ENCODE data around the gene OR2F1. TPM values are rescaled to one million over a fixed set of nuclear protein-coding genes. Genes with fewer than 3 reads are reported as not detected.

Gene OR2F1
- total RNA-seq, 4 donors from 2014 or later: not detected

- no peak for DNase-seq
- H3K27ac ChIP-seq: no peak overlapping the region
- intact Hi-C loops (cut with DNase I; ENCODE audit: low total_unique reads): no loop called here
- no peaks in the 10 kb centered on the region for H3K27me3 ChIP-seq
- no peaks in the 10 kb centered on the region for H3K9me3 ChIP-seq
- H3K36me3 ChIP-seq: no peaks in the 10 kb centered on the region
- no peak overlapping the region for H3K4me3 ChIP-seq
- TF ChIP-seq CTCF (IDR thresholded peaks at IDR 0.05) (no peak), POLR2A (IDR thresholded peaks at IDR 0.05) (no peak)
- H3K4me1 ChIP-seq: no peaks in the 10 kb centered on the region
Measured at GRCh38 chr7:143967398-143967797, 12.8 kb downstream of the OR2F1 start.

GRCh38 chr7:143973870-143974416 is 19.3 kb downstream of the OR2F1 start:
- Histone ChIP-seq H3K4me1 (no peaks in the 10 kb centered on the region), H3K4me3 (no peak overlapping the region), H3K27ac (no peak overlapping the region), H3K36me3 (no peaks in the 10 kb centered on the region), H3K9me3 (no peaks in the 10 kb centered on the region), H3K27me3 (no peaks in the 10 kb centered on the region)
- no peak for DNase-seq
- TF ChIP-seq POLR2A (IDR thresholded peaks at IDR 0.05) (no peak), CTCF (IDR thresholded peaks at IDR 0.05) (no peak)
- intact Hi-C loops (cut with DNase I; ENCODE audit: low total_unique reads): no loop called here

GRCh38 chr7:143974459-143974858 is 19.8 kb downstream of the OR2F1 start:
- H3K27ac ChIP-seq: no peak overlapping the region
- no peaks in the 10 kb centered on the region for H3K27me3 ChIP-seq
- DNase-seq: no peak
- no peak for TF ChIP-seq POLR2A (IDR thresholded peaks at IDR 0.05)
- TF ChIP-seq CTCF (IDR thresholded peaks at IDR 0.05): no peak
- H3K9me3 ChIP-seq: no peaks in the 10 kb centered on the region
- H3K36me3 ChIP-seq: no peaks in the 10 kb centered on the region
- H3K4me3 ChIP-seq: no peak overlapping the region
- H3K4me1 ChIP-seq: no peaks in the 10 kb centered on the region
- intact Hi-C loops (cut with DNase I; ENCODE audit: low total_unique reads): no loop called here

- no peak overlapping the region for H3K4me3 ChIP-seq
- intact Hi-C loops (cut with DNase I; ENCODE audit: low total_unique reads): no loop called here
- no peaks in the 10 kb centered on the region for H3K36me3 ChIP-seq
- TF ChIP-seq CTCF (IDR thresholded peaks at IDR 0.05) (no peak), POLR2A (IDR thresholded peaks at IDR 0.05) (no peak)
- H3K4me1 ChIP-seq: no peaks in the 10 kb centered on the region
- H3K9me3 ChIP-seq: no peaks in the 10 kb centered on the region
- no peaks in the 10 kb centered on the region for H3K27me3 ChIP-seq
- no peak for DNase-seq
- H3K27ac ChIP-seq: no peak overlapping the region
Measured at GRCh38 chr7:143975617-143976016, 21.0 kb downstream of the OR2F1 start.

- H3K4me3 ChIP-seq: no peak overlapping the region
- no peaks in the 10 kb centered on the region for H3K36me3 ChIP-seq
- no peaks in the 10 kb centered on the region for H3K9me3 ChIP-seq
- TF ChIP-seq POLR2A (IDR thresholded peaks at IDR 0.05) (no peak), CTCF (IDR thresholded peaks at IDR 0.05) (no peak)
- no peaks in the 10 kb centered on the region for H3K27me3 ChIP-seq
- DNase-seq: no peak
- no peaks in the 10 kb centered on the region for H3K4me1 ChIP-seq
- H3K27ac ChIP-seq: no peak overlapping the region
- intact Hi-C loops (cut with DNase I; ENCODE audit: low total_unique reads): no loop called here
Measured at GRCh38 chr7:143978585-143978984, 23.9 kb downstream of the OR2F1 start.
